NCI-H128 (cell line): ENCODE data around the gene YY1.
"Not testable (repeated sequence)": the region's sequence is repeated elsewhere in the genome, so short reads cannot be mapped to it uniquely, and the experiment has no call there.

Experiments
- DNase-seq: peaks from one replicate; lab custom pipeline; 2025; ENCODE audit not compliant: unreplicated experiment; lab: John Stamatoyannopoulos, UW

The YY1 gene

GRCh38 chr14:100283984-100284881, 45.3 kb downstream of the YY1 start:
- DNase-seq = no peak

GRCh38 chr14:100285021-100285912, 46.3 kb downstream of the YY1 start:
- peak; percentile 64 for DNase-seq

- DNase-seq = no peak
These were observed 47.0 kb downstream of the YY1 start for GRCh38 chr14:100285913-100286400.

DNA sequence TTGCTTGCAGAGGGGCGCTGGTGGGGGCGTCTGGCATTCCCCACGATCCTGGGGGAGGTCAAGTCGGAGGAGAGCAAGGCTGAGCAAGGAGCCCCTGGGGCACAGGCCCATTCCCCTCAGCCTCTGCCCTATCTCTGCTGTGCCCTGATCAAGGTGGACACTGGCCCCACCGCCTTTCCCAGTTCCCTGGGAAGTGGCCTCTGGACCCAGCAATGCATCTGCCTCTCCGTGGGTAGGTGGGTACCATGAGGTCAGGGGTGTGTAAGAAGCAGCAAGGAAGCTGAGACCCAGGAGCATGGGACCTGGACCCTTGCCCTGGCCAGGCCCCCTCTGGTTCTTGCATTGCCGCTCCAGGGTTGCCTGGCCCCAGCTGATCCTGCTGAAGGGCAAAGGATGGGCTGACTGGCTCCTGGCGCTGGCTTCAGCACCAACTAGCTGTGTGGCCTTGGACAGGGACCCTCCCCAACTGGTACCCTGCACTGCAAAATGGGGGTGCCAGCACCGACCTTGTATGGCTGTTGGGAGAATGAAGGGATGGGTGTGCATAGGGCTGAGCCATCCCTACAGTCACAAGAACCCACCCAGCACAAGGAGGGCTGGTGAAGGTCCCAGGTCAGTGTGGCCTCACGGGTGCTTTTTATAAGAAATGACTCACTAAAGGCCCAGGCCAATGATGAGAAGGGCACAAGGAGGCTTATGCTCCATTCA, 47.7 kb downstream of the YY1 start:
- no peak for DNase-seq

GRCh38 chr14:100287202-100287997, 48.5 kb downstream of the YY1 start:
- no peak for DNase-seq

- not testable (repeated sequence) for DNase-seq
These were observed 49.0 kb downstream of the YY1 start for GRCh38 chr14:100287998-100288295.

GRCh38 chr14:100288382-100289185, 49.6 kb downstream of the YY1 start:
- no peak for DNase-seq

DNA sequence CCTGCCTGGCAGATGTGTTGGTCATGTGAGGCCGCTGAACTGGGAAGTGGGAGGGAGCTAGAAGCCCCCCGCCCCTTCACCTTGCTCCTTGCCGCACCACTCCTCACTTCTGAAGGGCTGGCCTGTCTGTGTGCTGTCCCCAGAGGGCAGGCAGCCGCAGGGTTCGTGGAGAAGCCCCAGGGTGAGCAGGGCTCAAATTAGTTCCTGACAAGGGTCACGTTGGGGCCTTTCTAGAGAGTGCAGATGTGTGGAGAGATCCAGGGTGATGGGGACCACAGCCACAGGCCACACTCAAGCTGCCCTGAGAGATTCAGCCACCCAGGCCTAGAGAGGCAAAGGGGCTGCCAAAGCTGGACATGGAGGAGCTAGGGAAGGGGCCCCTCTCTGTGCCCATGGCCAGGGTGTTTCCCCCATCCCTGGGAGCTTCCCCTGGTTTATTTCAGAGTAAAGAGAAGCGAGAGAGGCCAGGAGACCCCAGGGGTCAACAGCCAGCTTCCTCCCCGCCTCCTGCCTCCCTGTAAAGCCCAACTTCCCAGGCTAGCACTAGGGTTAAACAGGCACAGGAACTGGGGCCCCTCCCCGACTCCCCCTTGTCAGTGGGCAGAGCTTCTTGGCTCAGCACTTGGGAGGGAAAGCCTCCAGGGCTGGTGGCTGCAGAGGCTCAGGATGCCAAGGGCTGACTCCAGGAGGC, 51.1 kb downstream of the YY1 start:
- DNase-seq = no peak

- no peak for DNase-seq
These were observed 51.8 kb downstream of the YY1 start for GRCh38 chr14:100290607-100291304.

DNA sequence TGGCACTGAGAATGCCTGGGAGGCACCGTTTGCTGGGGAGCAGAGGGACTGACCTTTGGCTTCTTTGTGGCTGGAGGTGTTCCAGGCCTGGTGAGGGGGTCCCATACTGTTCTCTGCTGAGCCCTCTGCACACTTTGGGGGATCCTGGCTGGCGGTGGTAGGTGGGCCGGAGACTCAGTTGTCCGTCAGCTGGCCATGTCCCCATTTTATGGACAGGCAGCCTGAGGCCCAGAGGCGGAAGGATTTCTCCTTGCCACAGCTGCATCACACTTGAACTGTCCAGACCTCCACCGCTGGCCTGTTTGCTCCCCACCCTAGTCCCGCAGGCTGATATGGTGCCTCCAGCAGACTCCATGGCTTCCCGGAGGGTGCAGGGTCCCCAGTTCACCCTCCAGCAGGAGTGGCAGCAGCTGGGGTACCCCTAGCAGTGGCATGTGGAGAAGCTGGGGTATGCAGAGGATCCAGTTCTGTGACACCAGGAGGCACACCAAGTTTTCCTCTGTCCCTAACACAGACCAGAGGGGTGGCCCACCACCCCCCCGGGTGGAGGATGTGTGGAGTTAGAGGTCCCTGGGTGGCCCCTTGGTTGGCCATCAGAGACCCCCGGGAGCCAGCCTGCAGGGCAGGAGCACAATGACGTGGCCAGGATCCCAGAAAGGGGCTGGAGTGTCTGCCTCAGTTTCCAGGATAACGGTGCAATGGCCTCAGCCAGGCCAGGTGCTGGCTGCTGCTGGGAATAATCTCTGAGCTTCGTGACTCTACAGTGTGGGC, 52.5 kb downstream of the YY1 start:
- DNase-seq = no peak

DNA sequence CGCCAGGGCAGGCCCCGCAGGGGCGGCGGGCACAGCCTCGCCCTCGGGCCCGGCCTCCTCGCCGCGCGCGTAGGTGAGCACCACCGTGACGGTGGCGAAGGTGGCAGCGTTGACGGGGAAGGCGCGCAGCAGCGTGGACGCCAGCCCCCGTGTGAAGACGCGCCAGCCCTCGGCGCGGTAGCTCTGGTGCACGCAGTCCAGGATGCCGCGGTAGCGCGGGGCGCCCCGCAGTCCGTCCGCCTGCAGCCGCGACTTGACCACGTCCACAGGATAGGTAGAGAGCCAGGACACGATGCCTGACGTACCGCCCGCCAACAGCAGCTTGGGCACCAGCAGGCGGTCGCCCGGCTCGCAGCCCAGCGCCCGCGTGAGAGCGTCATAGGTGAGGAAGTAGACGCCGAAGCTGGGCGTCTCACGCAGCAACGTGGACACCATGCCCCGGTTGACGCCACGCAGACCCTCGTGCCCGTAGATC, 53.4 kb downstream of the YY1 start:
- DNase-seq = no peak

GRCh38 chr14:100292776-100293461, 54.0 kb downstream of the YY1 start:
- no peak for DNase-seq

- DNase-seq = no peak
These were observed 54.7 kb downstream of the YY1 start for GRCh38 chr14:100293497-100294212.

GRCh38 chr14:100294213-100294962, 55.4 kb downstream of the YY1 start:
- DNase-seq = no peak

- no peak for DNase-seq
These were observed 56.0 kb downstream of the YY1 start for GRCh38 chr14:100294963-100295330.
